Fibroblast of mammary gland (primary cell): ENCODE results near the gene ADAD2.

Source experiments
- DNase-seq: peaks from one replicate; pipeline ENCODE4 v3.0.0-alpha.2; 2010; ENCODE audit warnings: low read depth
- H3K4me3 ChIP-seq: 2 replicates; pipeline ENCODE4 v1.5.1; 2011; ENCODE audit warnings: low read depth, mild to moderate bottlenecking, low read length, moderate library complexity; ENCODE audit not compliant: control insufficient read depth
- TF ChIP-seq, protein P1 (sequence below): conservative IDR thresholded peaks from 2 replicates; pipeline ENCODE4 v1.5.1; 2011; ENCODE audit warnings: low read depth, low read length, inconsistent platforms; ENCODE audit not compliant: control insufficient read depth, insufficient read depth

ADAD2 gene

DNA sequence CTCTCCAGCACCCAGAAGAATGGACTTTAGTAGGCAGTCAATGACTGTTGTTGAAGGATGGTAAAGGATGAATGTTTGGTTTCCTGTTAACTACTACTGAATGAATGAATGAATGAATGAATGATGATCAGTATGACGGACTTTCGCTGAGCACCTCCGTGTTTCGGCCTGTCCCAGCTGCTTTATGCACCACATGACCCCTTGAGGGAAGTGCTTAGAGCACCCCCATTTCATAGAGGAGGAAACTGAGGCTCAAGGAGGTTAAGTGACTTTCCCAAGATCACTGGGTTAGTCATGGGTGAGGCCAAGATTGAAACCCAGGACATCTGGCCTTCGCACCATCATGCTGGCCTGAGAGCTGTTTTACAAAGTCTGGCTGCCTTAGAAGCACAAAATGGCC lies 42.0 kb downstream of the ADAD2 start:
- TF ChIP-seq, protein P1, sequence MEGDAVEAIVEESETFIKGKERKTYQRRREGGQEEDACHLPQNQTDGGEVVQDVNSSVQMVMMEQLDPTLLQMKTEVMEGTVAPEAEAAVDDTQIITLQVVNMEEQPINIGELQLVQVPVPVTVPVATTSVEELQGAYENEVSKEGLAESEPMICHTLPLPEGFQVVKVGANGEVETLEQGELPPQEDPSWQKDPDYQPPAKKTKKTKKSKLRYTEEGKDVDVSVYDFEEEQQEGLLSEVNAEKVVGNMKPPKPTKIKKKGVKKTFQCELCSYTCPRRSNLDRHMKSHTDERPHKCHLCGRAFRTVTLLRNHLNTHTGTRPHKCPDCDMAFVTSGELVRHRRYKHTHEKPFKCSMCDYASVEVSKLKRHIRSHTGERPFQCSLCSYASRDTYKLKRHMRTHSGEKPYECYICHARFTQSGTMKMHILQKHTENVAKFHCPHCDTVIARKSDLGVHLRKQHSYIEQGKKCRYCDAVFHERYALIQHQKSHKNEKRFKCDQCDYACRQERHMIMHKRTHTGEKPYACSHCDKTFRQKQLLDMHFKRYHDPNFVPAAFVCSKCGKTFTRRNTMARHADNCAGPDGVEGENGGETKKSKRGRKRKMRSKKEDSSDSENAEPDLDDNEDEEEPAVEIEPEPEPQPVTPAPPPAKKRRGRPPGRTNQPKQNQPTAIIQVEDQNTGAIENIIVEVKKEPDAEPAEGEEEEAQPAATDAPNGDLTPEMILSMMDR = no peak
- no peak for DNase-seq
- no peak overlapping the region for H3K4me3 ChIP-seq

GRCh38 chr16:84233748-84234147 lies 42.8 kb downstream of the ADAD2 start:
- no peak overlapping the region for H3K4me3 ChIP-seq
- no peak for DNase-seq
- TF ChIP-seq, protein P1 = no peak

DNA sequence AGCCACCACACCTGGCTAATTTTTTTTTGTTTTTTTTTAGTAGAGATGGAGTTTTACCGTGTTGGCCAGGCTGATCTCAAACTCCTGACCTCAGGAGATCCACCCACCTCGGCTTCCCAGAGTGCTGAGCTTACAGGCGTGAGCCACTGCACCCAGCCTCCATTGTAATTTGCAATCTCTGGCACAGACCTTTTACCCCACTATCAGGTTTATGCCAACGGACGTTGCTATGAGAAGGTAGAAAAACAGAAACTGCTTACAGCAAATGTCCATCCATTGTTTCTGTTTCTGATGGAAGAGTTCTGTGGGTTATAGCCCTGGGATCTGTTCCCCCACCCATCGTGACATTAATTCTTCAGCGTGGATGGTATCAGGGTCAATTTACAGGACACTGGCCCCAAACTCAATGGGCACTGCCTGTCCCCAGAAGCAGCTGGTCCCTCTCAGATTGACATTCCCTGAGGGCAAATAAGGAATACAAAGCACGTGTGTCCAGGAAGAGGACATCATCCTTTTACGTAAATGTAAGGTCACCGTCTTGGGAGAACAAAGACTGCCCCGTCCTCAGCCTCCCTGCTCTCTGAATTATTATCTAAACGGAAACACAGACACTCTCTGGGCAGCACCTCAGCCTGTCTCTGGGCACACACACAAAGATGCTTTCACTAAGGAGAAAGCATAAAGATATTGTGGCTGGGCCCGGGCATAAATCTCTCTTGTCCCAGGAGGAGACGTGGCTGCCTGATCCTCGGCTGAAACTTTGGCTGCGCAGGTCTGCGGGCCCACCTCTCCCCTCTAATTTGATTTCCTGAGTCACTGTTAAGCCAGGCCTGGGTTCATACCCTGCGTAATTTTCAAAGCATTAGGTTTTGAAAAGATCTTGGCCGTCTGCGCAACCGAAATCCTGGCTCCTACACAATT lies 43.6 kb downstream of the ADAD2 start:
- TF ChIP-seq, protein P1 = no peak
- no peak for DNase-seq
- no peak overlapping the region for H3K4me3 ChIP-seq

- TF ChIP-seq, protein P1 = no peak
- H3K4me3 ChIP-seq = no peak overlapping the region
- no peak for DNase-seq
Measured at GRCh38 chr16:84236671-84237070, 45.7 kb downstream of the ADAD2 start.

GRCh38 chr16:84237994-84238750 lies 47.2 kb downstream of the ADAD2 start:
- no peak overlapping the region for H3K4me3 ChIP-seq
- DNase-seq = no peak

DNA sequence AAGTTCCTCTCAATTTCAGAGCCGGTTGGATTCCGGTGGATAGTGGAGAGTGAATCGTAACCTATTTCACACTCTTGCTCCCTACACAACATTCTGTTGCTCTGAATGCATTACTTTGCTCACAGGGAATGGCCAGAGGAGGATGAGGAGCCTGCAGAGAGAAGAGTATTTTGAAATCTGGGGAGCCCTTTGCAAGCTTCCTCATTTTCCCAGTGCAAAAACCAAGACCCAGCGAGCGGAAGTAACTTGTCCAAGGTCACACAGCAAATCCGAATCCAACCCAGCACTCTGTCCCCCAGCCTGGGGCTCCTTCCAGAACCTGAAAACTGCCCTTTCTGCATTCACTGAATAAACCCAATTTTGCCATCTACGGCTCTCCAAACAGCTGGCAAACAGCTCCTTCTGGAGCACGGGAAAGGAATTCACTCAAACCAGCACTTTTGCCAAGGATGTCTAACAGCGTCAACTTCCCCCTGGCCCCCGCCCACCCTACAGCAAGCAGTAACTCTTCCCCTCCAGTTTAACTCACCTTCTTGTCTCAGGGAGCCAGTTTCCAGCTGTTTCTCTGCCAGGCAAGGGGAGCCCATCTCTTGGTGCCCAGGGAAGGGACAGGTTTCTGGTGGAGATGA lies 48.3 kb downstream of the ADAD2 start:
- DNase-seq = no peak
- H3K4me3 ChIP-seq = no peak overlapping the region
- TF ChIP-seq, protein P1 = no peak

More at GRCh38 chr16:84237994-84238750, 47.2 kb downstream of the ADAD2 start:
- TF ChIP-seq, protein P1 = no peak
